SK-N-SH (cell line): Measurements from ENCODE around the gene PDE4D. TPM values are rescaled to one million over a fixed set of nuclear protein-coding genes. Genes with fewer than 3 reads are reported as not detected.

Experiments used
- CTCF ChIA-PET: fragments of 300-600, 350-600 bp; formaldehyde crosslinking; extraction: SDS; loops from one replicate; lab custom pipeline; 2021; lab: Yijun Ruan, JAX
- POLR2A ChIA-PET: fragments of 350-600 bp; sonication (Branson Sonifier 250); formaldehyde crosslinking; extraction: SDS; loops from one replicate; lab custom pipeline; 2020; ENCODE audit warnings: antibody characterized with exemption, inconsistent platforms; lab: Yijun Ruan, JAX
- DNase-seq: peaks from one replicate; pipeline ENCODE4 v3.0.0; 2012
- H2AFZ ChIP-seq: fragments of 200-600 bp; sonication (generic); 2 replicates; pipeline ENCODE4 v1.8.1; 2016; ENCODE audit warnings: antibody characterized with exemption, mild to moderate bottlenecking, low read depth
- H3F3A ChIP-seq: fragments of 200-600 bp; sonication (generic); replicated peaks from 2 replicates; pipeline ENCODE3; 2016; ENCODE audit warnings: antibody characterized with exemption, mild to moderate bottlenecking; ENCODE audit not compliant: insufficient read depth
- H3K27ac ChIP-seq, 2 experiments: fragments of 200-500 bp in 1 of 2; fragments of 200-600 bp in 1 of 2; sonication (Bioruptor generic) in 1 of 2; sonication (generic), shearing (Covaris generic) in 1 of 2; 2 replicates each; pipeline versions ENCODE4 v1.5.1 to v1.6.1; 2014 to 2016; ENCODE audit warnings: low read depth in 2 of 2, inconsistent platforms in 1 of 2, low read length in 1 of 2, mild to moderate bottlenecking in 1 of 2, mixed read lengths in 1 of 2
- H3K27me3 ChIP-seq: fragments of 200-600 bp; sonication (generic), shearing (Covaris generic); 2 replicates; pipeline ENCODE4 v1.6.1; 2016; ENCODE audit warnings: mixed run types; ENCODE audit not compliant: insufficient read depth
- H3K36me3 ChIP-seq, 2 experiments: fragments of 200-500 bp in 1 of 2; fragments of 200-600 bp in 1 of 2; sonication (Bioruptor generic) in 1 of 2; sonication (generic) in 1 of 2; replicated peaks in 1 of 2; 2 replicates each; pipeline versions ENCODE3 to v1.5.1; 2014 to 2016; ENCODE audit warnings: low read length in 1 of 2, mild to moderate bottlenecking in 1 of 2; ENCODE audit not compliant: insufficient read depth in 2 of 2, control insufficient read depth in 1 of 2
- H3K4me1 ChIP-seq, 2 experiments: fragments of 200-500 bp in 1 of 2; fragments of 200-600 bp in 1 of 2; sonication (Bioruptor generic) in 1 of 2; sonication (generic), shearing (Covaris generic) in 1 of 2; 2 replicates each; pipeline versions ENCODE4 v1.5.1 to v1.6.1; 2014 to 2016; ENCODE audit warnings: low read depth in 1 of 2, low read length in 1 of 2, mixed run types in 1 of 2; ENCODE audit not compliant: insufficient read depth in 2 of 2, control insufficient read depth in 1 of 2
- H3K4me2 ChIP-seq: fragments of 200-600 bp; sonication (generic), shearing (Covaris generic); 2 replicates; pipeline ENCODE4 v1.6.1; 2017; ENCODE audit warnings: mixed run types
- H3K4me3 ChIP-seq, 2 experiments: fragments of 200-500 bp in 1 of 2; fragments of 200-600 bp in 1 of 2; sonication (Bioruptor generic) in 1 of 2; sonication (generic), shearing (Covaris generic) in 1 of 2; 2 replicates each; pipeline versions ENCODE4 v1.5.1 to v1.8.1; 2014 to 2016; ENCODE audit warnings: low read depth in 2 of 2, inconsistent platforms in 1 of 2, low read length in 1 of 2, mild to moderate bottlenecking in 1 of 2, mixed read lengths in 1 of 2, moderate library complexity in 1 of 2
- H3K79me2 ChIP-seq: fragments of 200-600 bp; sonication (generic); 2 replicates; pipeline ENCODE4 v1.8.1; 2017; ENCODE audit warnings: mild to moderate bottlenecking; ENCODE audit not compliant: insufficient read depth
- H3K9ac ChIP-seq: fragments of 200-600 bp; sonication (generic); 2 replicates; pipeline ENCODE4 v1.6.1; 2017; ENCODE audit warnings: mixed run types
- H3K9me2 ChIP-seq: fragments of 200-600 bp; sonication (generic); 2 replicates; pipeline ENCODE4 v1.6.1; 2017; ENCODE audit warnings: mixed run types
- H3K9me3 ChIP-seq: fragments of 200-600 bp; sonication (generic); 2 replicates; pipeline ENCODE4 v1.6.1; 2017; ENCODE audit warnings: mixed run types, mild to moderate bottlenecking, moderate library complexity
- H4K20me1 ChIP-seq: fragments of 200-600 bp; sonication (generic); 2 replicates; pipeline ENCODE4 v1.6.1; 2017; ENCODE audit warnings: mild to moderate bottlenecking, mixed run types; ENCODE audit not compliant: insufficient read depth
- CHD2 ChIP-seq: fragments of 150-350 bp; IDR thresholded peaks from 2 replicates; pipeline ENCODE4 v1.6.1; 2018; ENCODE audit warnings: low read length; ENCODE audit not compliant: partially characterized antibody
- CTCF ChIP-seq: fragments of 200-600 bp; sonication (generic); IDR thresholded peaks from 2 replicates; pipeline ENCODE4 v1.6.1; 2017; ENCODE audit warnings: antibody characterized with exemption, mild to moderate bottlenecking, moderate library complexity
- EP300 ChIP-seq, 2 experiments: IDR thresholded peaks; 2 replicates each; pipeline versions ENCODE4 v1.4.0 to v1.6.1; 2012; ENCODE audit warnings: borderline replicate concordance in 1 of 2, low read depth in 1 of 2, low read length in 1 of 2
- FOXM1 ChIP-seq: IDR thresholded peaks from 2 replicates; pipeline ENCODE4 v1.4.0; 2012; ENCODE audit warnings: low read depth, mild to moderate bottlenecking
- IRF3 ChIP-seq: fragments of 150-350 bp; IDR thresholded peaks from 2 replicates; pipeline ENCODE4 v1.6.1; 2016; ENCODE audit warnings: mild to moderate bottlenecking, low read depth, low read length
- MEF2A ChIP-seq: IDR thresholded peaks from 2 replicates; pipeline ENCODE4 v1.4.0; 2012; ENCODE audit warnings: low read depth, borderline replicate concordance
- NFIC ChIP-seq: IDR thresholded peaks from 2 replicates; pipeline ENCODE4 v1.4.0; 2012; ENCODE audit warnings: borderline replicate concordance
- RAD21 ChIP-seq: IDR thresholded peaks from 2 replicates; pipeline ENCODE4 v1.6.1; 2012; ENCODE audit warnings: mild to moderate bottlenecking, low read length
- RCOR1 ChIP-seq: fragments of 150-350 bp; IDR thresholded peaks from 2 replicates; pipeline ENCODE4 v1.6.1; 2017; ENCODE audit warnings: antibody characterized with exemption, low read length
- REST ChIP-seq: IDR thresholded peaks from 2 replicates; pipeline ENCODE4 v1.6.1; 2012; ENCODE audit warnings: mild to moderate bottlenecking, low read depth, low read length, moderate library complexity
- RFX5 ChIP-seq: IDR thresholded peaks from 2 replicates; pipeline ENCODE4 v1.6.1; 2012; ENCODE audit warnings: mild to moderate bottlenecking, improper control_type of control experiment, low read length
- RXRA ChIP-seq: IDR thresholded peaks from 2 replicates; pipeline ENCODE4 v1.4.0; 2012; ENCODE audit warnings: low read depth, mild to moderate bottlenecking, borderline replicate concordance
- SMC3 ChIP-seq: IDR thresholded peaks from 2 replicates; pipeline ENCODE4 v1.6.1; 2012; ENCODE audit warnings: low read depth, low read length, improper control_type of control experiment
- TCF12 ChIP-seq: IDR thresholded peaks from 2 replicates; pipeline ENCODE4 v1.4.0; 2012
- TEAD4 ChIP-seq: IDR thresholded peaks from 2 replicates; pipeline ENCODE4 v1.4.0; 2012; ENCODE audit warnings: mild to moderate bottlenecking, borderline replicate concordance; ENCODE audit not compliant: insufficient read depth
- USF1 ChIP-seq: IDR thresholded peaks from 2 replicates; pipeline ENCODE4 v1.4.0; 2012; ENCODE audit warnings: low read depth, borderline replicate concordance
- YY1 ChIP-seq: IDR thresholded peaks from 2 replicates; pipeline ENCODE4 v1.4.0; 2012; ENCODE audit warnings: low read depth, mild to moderate bottlenecking
- ZBTB33 ChIP-seq: IDR thresholded peaks from 2 replicates; pipeline ENCODE4 v1.4.0; 2012; ENCODE audit warnings: low read depth, borderline replicate concordance
- WGBS: methylation state at CpG from one replicate; pipeline ENCODE4 v1.1.6; 2017; ENCODE audit warnings: low lambda C conversion rate; 5-methylcytosine and 5-hydroxymethylcytosine counted together
- polyA plus RNA-seq, 3 experiments: library from polyadenylated mRNA; depleted of rRNA; stranded (reverse); fragments of >200 nt; gene quantifications; 2 replicates each; pipeline ENCODE4 v1.2.3, GENCODE V29; 2012

PDE4D gene
- polyA plus RNA-seq, 1 of the 3 experiments (the other 2 are of a cell fraction): 2.4 TPM

GRCh38 chr5:59562756-59563389 is 330.7 kb downstream of the PDE4D start:
- H3K36me3 ChIP-seq: no peaks in the 10 kb centered on the region
- H2AFZ ChIP-seq: no peak overlapping the region; the same call in 1 of the 2 replicates
- no peaks in the 10 kb centered on the region for H3K79me2 ChIP-seq
- WGBS: 43% methylated on average over 3 of the region's 3 CpGs
- no peaks in the 10 kb centered on the region for H3K9me2 ChIP-seq
- no peak overlapping the region for H3K4me2 ChIP-seq
- TF ChIP-seq RXRA (no peak), TEAD4 (0 out of 2 replicates have a peak, but pooled peaks have one; percentile 14), NFIC (no peak), TCF12 (peak; percentile 56)
- peaks cover 3% of the 10 kb centered on the region for H3F3A ChIP-seq
- H3K27ac ChIP-seq: peak overlapping the region in 1 of 2 experiments; percentile 34; a peak in 1 of 4 replicates
- H3K9ac ChIP-seq: no peak overlapping the region
- POLR2A ChIA-PET: no interaction called here
- no peaks in the 10 kb centered on the region for H4K20me1 ChIP-seq
- H3K4me1 ChIP-seq: peaks cover 7 to 8% of the 10 kb centered on the region in 2 experiments; a peak in 3 of 4 replicates
- CTCF ChIA-PET: no interaction called here
- no peaks in the 10 kb centered on the region for H3K27me3 ChIP-seq
- H3K9me3 ChIP-seq: no peaks in the 10 kb centered on the region
- H3K4me3 ChIP-seq: no peak overlapping the region
- DNase-seq: no peak

- CTCF ChIA-PET: no interaction called here
- H3K4me2 ChIP-seq: no peak overlapping the region
- no peaks in the 10 kb centered on the region for H3K9me3 ChIP-seq
- H3F3A ChIP-seq: no peaks in the 10 kb centered on the region
- DNase-seq: no peak
- peaks cover 7 to 8% of the 10 kb centered on the region in 2 experiments; a peak in 3 of 4 replicates for H3K4me1 ChIP-seq
- H4K20me1 ChIP-seq: no peaks in the 10 kb centered on the region
- no peak overlapping the region for H3K9ac ChIP-seq
- no peak overlapping the region for H2AFZ ChIP-seq
- TF ChIP-seq SMC3: no peak
- TF ChIP-seq TEAD4: no peak
- TF ChIP-seq CHD2: no peak
- TF ChIP-seq IRF3: no peak
- no peak for TF ChIP-seq RFX5
- no peak for TF ChIP-seq CTCF
- TF ChIP-seq TCF12: no peak
- TF ChIP-seq YY1: no peak
- TF ChIP-seq RAD21: no peak
- TF ChIP-seq FOXM1: no peak
- TF ChIP-seq RCOR1: no peak
- TF ChIP-seq EP300 (IDR thresholded peaks at IDR 0.05; ENCODE audit: borderline replicate concordance in 1 of 2, low read depth in 1 of 2, low read length in 1 of 2): no peak
- TF ChIP-seq USF1: no peak
- TF ChIP-seq ZBTB33: no peak
- TF ChIP-seq REST: no peak
- no peak for TF ChIP-seq MEF2A
- TF ChIP-seq, all 33 proteins: peak for 0
- no peaks in the 10 kb centered on the region for H3K79me2 ChIP-seq
- POLR2A ChIA-PET: no interaction called here
- no peak overlapping the region for H3K4me3 ChIP-seq
- H3K27ac ChIP-seq: no peak overlapping the region
- no peaks in the 10 kb centered on the region for H3K9me2 ChIP-seq
- 86% methylated on average over 2 of the region's 2 CpGs for WGBS
- H3K36me3 ChIP-seq: no peaks in the 10 kb centered on the region
- no peaks in the 10 kb centered on the region for H3K27me3 ChIP-seq
These were observed 333.0 kb downstream of the PDE4D start for GRCh38 chr5:59560553-59560952.
